Spleen (tissue), 11 donors: ENCODE results near the gene PZP. TPM values are rescaled to one million over a fixed set of nuclear protein-coding genes. Genes with fewer than 3 reads are reported as not detected.

Experiments used
- DNase-seq: peaks from one replicate; pipeline ENCODE4 v3.0.0-alpha.2; 2020
- H3K27ac ChIP-seq, 8 donors: fragments of 200-600 bp; sonication (generic) in 7 of 8; 1 replicate in 4 of 8; 2 replicates in 4 of 8; pipeline versions ENCODE4 v1.5.0 to v1.8.0; 2016 to 2021; ENCODE audit warnings: inconsistent platforms in 4 of 8, mild to moderate bottlenecking in 4 of 8, moderate library complexity in 1 of 8
- H3K27me3 ChIP-seq, 7 donors: fragments of 200-600 bp; sonication (generic) in 6 of 7; replicated peaks in 1 of 7; 1 replicate in 4 of 7; 2 replicates in 3 of 7; pipeline versions ENCODE4 v1.5.0 to v1.8.0; 2016 to 2021; ENCODE audit warnings: inconsistent platforms in 3 of 7, mild to moderate bottlenecking in 1 of 7
- H3K36me3 ChIP-seq, 6 donors: fragments of 200-600 bp; sonication (generic) in 5 of 6; 1 replicate in 4 of 6; 2 replicates in 2 of 6; pipeline versions ENCODE4 v1.5.0 to v1.8.0; 2016 to 2021; ENCODE audit warnings: inconsistent platforms in 2 of 6
- H3K4me1 ChIP-seq, 6 donors: fragments of 200-600 bp; sonication (generic) in 5 of 6; 1 replicate in 3 of 6; 2 replicates in 3 of 6; pipeline versions ENCODE4 v1.5.0 to v1.8.0; 2016 to 2021; ENCODE audit warnings: inconsistent platforms in 3 of 6
- H3K4me3 ChIP-seq, 8 donors: fragments of 200-600 bp; sonication (generic) in 7 of 8; 1 replicate in 4 of 8; 2 replicates in 4 of 8; pipeline versions ENCODE4 v1.5.0 to v1.8.0; 2016 to 2021; ENCODE audit warnings: inconsistent platforms in 4 of 8, mild to moderate bottlenecking in 4 of 8, moderate library complexity in 2 of 8
- H3K9me3 ChIP-seq, 8 donors: fragments of 200-600 bp; sonication (generic) in 7 of 8; 1 replicate in 4 of 8; 2 replicates in 4 of 8; pipeline versions ENCODE4 v1.5.0 to v1.8.0; 2016 to 2021; ENCODE audit warnings: inconsistent platforms in 4 of 8
- CTCF ChIP-seq, 11 experiments: fragments of 200-600 bp in 7 of 11; fragments of 450-650 bp in 4 of 11; sonication (generic) in 4 of 11; IDR thresholded peaks in 8 of 11; conservative IDR thresholded peaks in 3 of 11; 1 replicate in 7 of 11; 2 replicates in 4 of 11; pipeline versions ENCODE4 v1.4.0 to v1.8.0; 2016 to 2021; ENCODE audit warnings: antibody characterized with exemption in 11 of 11, inconsistent platforms in 4 of 11, mild to moderate bottlenecking in 1 of 11
- POLR2A ChIP-seq, 3 donors: fragments of 450-650 bp; IDR thresholded peaks; one replicate each; pipeline ENCODE4 v1.5.1; 2017; ENCODE audit warnings: antibody characterized with exemption in 3 of 3, mild to moderate bottlenecking in 1 of 3
- POLR2AphosphoS5 ChIP-seq, 3 donors: sonication (generic); formaldehyde crosslinking; IDR thresholded peaks; one replicate each; pipeline ENCODE4 v1.5.1; 2017; ENCODE audit warnings: antibody characterized with exemption in 3 of 3
- WGBS, 5 donors: extraction: QIAGEN DNeasy Blood & Tissue Kit in 3 of 5; methylation state at CpG; one replicate each; pipeline versions ENCODE4 v1.1.5 to v1.1.7; 2013 to 2018; 5-methylcytosine and 5-hydroxymethylcytosine counted together
- intact Hi-C: fragments of 100-400 bp; cut with DNase I; formaldehyde crosslinking; loops from one replicate; pipeline ENCODE4 v1.15.0; 2023; ENCODE audit warnings: low total_unique reads
- microRNA-seq, 3 donors: library from miRNA; unstranded; fragments of <30 nt; microRNA quantifications; one replicate each; pipeline versions ENCODE4 to v1.1.0, GENCODE V29; 2019 to 2020
- polyA plus RNA-seq, 3 donors: library from polyadenylated mRNA; stranded (reverse); fragments of 200-250 nt; gene quantifications; one replicate each; pipeline ENCODE4 v1.2.1, GENCODE V29; 2013
- total RNA-seq, 7 donors: library from RNA; depleted of rRNA in 3 of 7; stranded (reverse); fragments of >200 nt in 3 of 7; fragmentation: NEBNext Ultra II Directional in 4 of 7; extraction: Animal tissue kit (Norgen Biotek cat#: 25700) in 4 of 7; gene quantifications; one replicate each; pipeline versions ENCODE4 v1.1.0 to v1.2.1, GENCODE V29; 2016 to 2021
- donor health status: healthy with polysubstance abuse.
- donor health status: DM: no; HTN: no; CAD: no; lungs with moderate emphysema.
- donor health status: DM: no; HTN: no; CAD: no.
- donor health status: Bipolar disorder and iron deficiency.
- donor health status: healthy.
- donor health status: DM: no; HTN: no; CAD: no.
- donor health status: DM: yes; HTN: yes; CAD: no.

Gene PZP
- total and polyA plus RNA-seq, 10 donors = 0.06 to 3.0 (median 0.92) TPM

- Histone ChIP-seq H3K27me3 (no peaks in the 10 kb centered on the region), H3K4me1 (peaks cover 0 to 5% (median 0%) of the 10 kb centered on the region in 6 donors), H3K27ac (no peak overlapping the region), H3K9me3 (no peaks in the 10 kb centered on the region), H3K4me3 (no peak overlapping the region), H3K36me3 (peaks cover 0 to 100% (median 30%) of the 10 kb centered on the region in 6 donors)
- no peak for TF ChIP-seq POLR2A (IDR thresholded peaks at IDR 0.05)
- no peak for TF ChIP-seq CTCF (IDR thresholded peaks at IDR 0.05 in 8 of 11, conservative IDR thresholded peaks at IDR 0.05 in 3 of 11)
- TF ChIP-seq POLR2AphosphoS5 (IDR thresholded peaks at IDR 0.05) = no peak
- no peak for DNase-seq
- 79 to 85% (median 84%) methylated on average over 4 of the region's 4 CpGs for WGBS, 5 donors
- intact Hi-C loops = no loop called here
Measured at GRCh38 chr12:9103050-9103849, 104.9 kb downstream of the PZP start.

GRCh38 chr12:9101018-9101687 is 107.0 kb downstream of the PZP start:
- intact Hi-C loops = no loop called here
- H3K36me3 ChIP-seq = peaks cover 0 to 100% (median 32%) of the 10 kb centered on the region in 6 donors
- TF ChIP-seq POLR2A (IDR thresholded peaks at IDR 0.05) (no peak), CTCF (IDR thresholded peaks at IDR 0.05 in 8 of 11, conservative IDR thresholded peaks at IDR 0.05 in 3 of 11) (no peak), POLR2AphosphoS5 (IDR thresholded peaks at IDR 0.05) (no peak)
- H3K27ac ChIP-seq = no peak overlapping the region
- 77 to 84% (median 81%) methylated on average over 8 of the region's 8 CpGs for WGBS, 5 donors
- H3K4me1 ChIP-seq = peaks cover 0 to 6% (median 3%) of the 10 kb centered on the region in 6 donors
- no peak for DNase-seq
- H3K4me3 ChIP-seq = no peak overlapping the region
- no peaks in the 10 kb centered on the region for H3K9me3 ChIP-seq
- H3K27me3 ChIP-seq = no peaks in the 10 kb centered on the region

GRCh38 chr12:9099552-9100190 is 108.5 kb downstream of the PZP start:
- Histone ChIP-seq H3K9me3 (no peaks in the 10 kb centered on the region), H3K27ac (no peak overlapping the region), H3K36me3 (peaks cover 0 to 98% (median 30%) of the 10 kb centered on the region in 6 donors), H3K4me3 (no peak overlapping the region), H3K4me1 (peaks cover 0 to 6% (median 1%) of the 10 kb centered on the region in 6 donors), H3K27me3 (no peaks in the 10 kb centered on the region)
- no peak for TF ChIP-seq CTCF (IDR thresholded peaks at IDR 0.05 in 8 of 11, conservative IDR thresholded peaks at IDR 0.05 in 3 of 11)
- TF ChIP-seq POLR2A (IDR thresholded peaks at IDR 0.05) = no peak
- TF ChIP-seq POLR2AphosphoS5 (IDR thresholded peaks at IDR 0.05) = no peak
- DNase-seq = no peak
- 89 to 97% (median 94%) methylated on average over 2 of the region's 2 CpGs for WGBS, 5 donors
- intact Hi-C loops = no loop called here

Small RNA genes lying within 50 kb of the gene (microRNA-seq; reads per million reads assigned to microRNA genes)
- 0 reads per million in 3 donors for gene MIR1244-3

Other genes with a start within 250 kb of the PZP start
- 10 to 100 TPM; 15.7 to 35.9 (median 30.3) TPM for gene KLRG1, start 218.8 kb downstream of the PZP start, total RNA-seq
- 1 to 10 TPM; 2.0 to 5.1 (median 3.7) TPM for gene KLRG1, start 218.8 kb downstream of the PZP start, polyA plus RNA-seq
- 100 to 1,000 TPM; 348 to 975 (median 429) TPM for gene A2M, start 92.5 kb downstream of the PZP start, total RNA-seq
- 10 to 100 TPM; 28.9 to 75.1 (median 61.5) TPM for gene A2M, start 92.5 kb downstream of the PZP start, polyA plus RNA-seq